HUES64 (cell line): ENCODE results near the gene GRHL1.
"Not testable (repeated sequence)": the region's sequence is repeated elsewhere in the genome, so short reads cannot be mapped to it uniquely, and the experiment has no call there.

Experiments
- H3K27ac ChIP-seq: 2 replicates; pipeline ENCODE4 v1.7.0; 2013; ENCODE audit warnings: low read depth, low read length, inconsistent platforms
- H3K27me3 ChIP-seq: 2 replicates; pipeline ENCODE4 v1.6.1; 2013; ENCODE audit warnings: mild to moderate bottlenecking, low read length; ENCODE audit not compliant: insufficient read depth
- H3K36me3 ChIP-seq: 2 replicates; pipeline ENCODE4 v1.6.1; 2013; ENCODE audit warnings: mild to moderate bottlenecking, low read length; ENCODE audit not compliant: insufficient read depth
- H3K4me1 ChIP-seq: 2 replicates; pipeline ENCODE4 v1.6.1; 2013; ENCODE audit warnings: mild to moderate bottlenecking, low read length, moderate library complexity; ENCODE audit not compliant: insufficient read depth
- H3K4me3 ChIP-seq: 2 replicates; pipeline ENCODE4 v1.5.1; 2013; ENCODE audit warnings: mild to moderate bottlenecking, low read length, moderate library complexity
- H3K9ac ChIP-seq: 2 replicates; pipeline ENCODE4 v1.6.1; 2013; ENCODE audit warnings: mild to moderate bottlenecking, low read depth, low read length
- H3K9me3 ChIP-seq: 2 replicates; pipeline ENCODE4 v1.6.1; 2013; ENCODE audit warnings: low read depth, low read length; ENCODE audit not compliant: insufficient read depth
- WGBS: fragments of 150-250, 120-280 bp; methylation state at CpG from one replicate; pipeline ENCODE4 v1.1.7; 2013; ENCODE audit warnings: missing lambda C conversion rate; 5-methylcytosine and 5-hydroxymethylcytosine counted together

GRHL1 gene

DNA sequence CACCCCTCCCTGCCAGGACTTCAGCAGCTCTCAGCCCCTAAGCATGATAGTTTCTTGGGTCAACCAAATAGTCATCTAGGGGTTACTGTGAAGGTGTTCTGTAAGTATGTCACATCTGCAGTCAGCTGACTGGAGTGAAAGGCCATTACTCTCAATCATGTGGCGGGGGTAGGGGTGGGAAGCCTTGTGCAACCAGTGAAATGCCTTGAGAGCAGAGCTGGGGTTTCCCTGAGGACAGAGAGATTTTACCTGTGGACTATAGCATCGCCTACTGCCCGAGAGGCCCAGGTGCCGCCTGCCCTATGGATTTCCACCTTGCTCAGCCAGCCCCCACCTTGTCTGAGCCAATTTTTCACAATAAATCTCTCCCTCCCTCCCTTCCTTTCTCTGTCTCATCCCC lies 71.0 kb downstream of the GRHL1 start:
- Histone ChIP-seq H3K9me3 (no peaks in the 10 kb centered on the region), H3K4me3 (no peak overlapping the region), H3K27ac (no peak overlapping the region), H3K9ac (no peak overlapping the region), H3K36me3 (no peaks in the 10 kb centered on the region), H3K27me3 (no peaks in the 10 kb centered on the region), H3K4me1 (no peaks in the 10 kb centered on the region)
- 94% methylated on average over 4 of the region's 4 CpGs for WGBS

DNA sequence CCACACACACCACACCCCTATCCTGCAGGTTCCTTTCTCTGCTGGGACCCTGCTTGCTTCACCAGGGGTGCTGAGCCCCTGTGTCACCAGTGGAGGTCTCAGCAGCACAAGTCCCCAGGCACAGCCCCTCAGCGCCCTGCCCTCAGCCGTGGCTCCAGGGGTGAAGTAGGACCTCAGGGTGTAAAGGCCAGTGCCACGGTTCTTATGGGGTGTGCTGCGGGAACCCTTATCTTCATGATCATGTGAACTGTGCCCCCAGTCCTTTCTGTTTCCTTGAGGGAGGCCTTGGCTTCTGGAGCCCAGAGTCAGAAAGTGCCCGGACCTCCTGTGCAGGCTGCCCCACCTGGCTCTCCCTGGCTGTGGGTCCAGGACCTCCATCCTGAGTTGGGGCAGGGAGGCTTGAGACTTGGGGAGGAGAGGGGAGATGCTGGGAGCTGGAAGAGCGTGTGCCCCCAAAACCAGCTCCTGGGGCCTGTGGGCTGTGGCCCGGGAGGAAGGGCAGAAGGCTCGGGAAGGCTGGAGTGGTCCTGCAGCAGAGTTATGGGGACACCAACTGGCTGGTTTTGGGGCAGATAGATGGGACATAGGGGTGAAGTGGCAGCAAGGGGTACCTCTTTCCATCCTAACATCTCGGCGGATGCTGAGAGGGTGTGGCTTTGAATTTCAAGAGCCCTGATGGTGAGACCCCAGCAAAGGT lies 71.6 kb downstream of the GRHL1 start:
- H3K36me3 ChIP-seq: no peaks in the 10 kb centered on the region
- no peak overlapping the region for H3K9ac ChIP-seq
- H3K4me3 ChIP-seq: no peak overlapping the region
- no peaks in the 10 kb centered on the region for H3K4me1 ChIP-seq
- 90% methylated on average over 10 of the region's 10 CpGs for WGBS
- no peak overlapping the region for H3K27ac ChIP-seq
- H3K27me3 ChIP-seq: no peaks in the 10 kb centered on the region
- no peaks in the 10 kb centered on the region for H3K9me3 ChIP-seq

DNA sequence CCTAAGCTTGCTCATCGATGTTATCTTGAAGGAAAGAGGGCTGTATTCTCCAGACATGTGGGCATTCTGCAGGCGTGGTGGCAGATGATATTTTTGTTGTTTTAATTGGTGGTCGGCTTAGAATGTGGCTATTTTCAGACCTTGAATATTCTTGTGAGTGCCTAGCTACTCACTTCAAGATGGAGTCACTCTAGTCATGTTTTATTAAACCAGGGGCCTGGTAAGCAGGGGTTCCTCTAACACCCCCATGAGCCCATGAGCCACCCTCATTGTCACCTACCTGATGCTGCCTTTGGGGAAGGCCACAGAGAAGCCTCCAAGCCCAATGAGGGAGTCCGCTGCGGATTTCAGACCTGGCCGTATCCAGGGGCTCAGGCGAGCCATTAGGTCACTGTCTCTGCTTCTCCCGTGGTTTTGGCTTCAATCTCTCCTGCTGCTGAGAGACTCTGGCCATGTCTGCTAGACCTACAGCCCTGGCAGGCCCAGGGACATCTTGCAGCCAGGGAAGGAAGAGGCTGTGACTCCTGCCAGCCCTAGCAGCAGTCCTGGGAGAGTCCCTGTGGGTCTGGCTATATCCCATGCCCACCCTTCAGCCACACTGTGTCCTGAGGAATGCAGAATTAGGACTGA lies 75.6 kb downstream of the GRHL1 start:
- no peak overlapping the region for H3K27ac ChIP-seq
- H3K9ac ChIP-seq: no peak overlapping the region
- H3K36me3 ChIP-seq: no peaks in the 10 kb centered on the region
- H3K27me3 ChIP-seq: no peaks in the 10 kb centered on the region
- H3K9me3 ChIP-seq: no peaks in the 10 kb centered on the region
- peaks cover 19% of the 10 kb centered on the region for H3K4me1 ChIP-seq
- WGBS: 92% methylated on average over 8 of the region's 8 CpGs
- no peak overlapping the region for H3K4me3 ChIP-seq

GRCh38 chr2:10027660-10028330 lies 76.3 kb downstream of the GRHL1 start:
- Histone ChIP-seq H3K9me3 (no peaks in the 10 kb centered on the region), H3K36me3 (no peaks in the 10 kb centered on the region), H3K27ac (no peak overlapping the region), H3K9ac (no peak overlapping the region), H3K27me3 (no peaks in the 10 kb centered on the region), H3K4me3 (no peak overlapping the region), H3K4me1 (peaks cover 19% of the 10 kb centered on the region)
- 92% methylated on average over 16 of the region's 16 CpGs for WGBS

DNA sequence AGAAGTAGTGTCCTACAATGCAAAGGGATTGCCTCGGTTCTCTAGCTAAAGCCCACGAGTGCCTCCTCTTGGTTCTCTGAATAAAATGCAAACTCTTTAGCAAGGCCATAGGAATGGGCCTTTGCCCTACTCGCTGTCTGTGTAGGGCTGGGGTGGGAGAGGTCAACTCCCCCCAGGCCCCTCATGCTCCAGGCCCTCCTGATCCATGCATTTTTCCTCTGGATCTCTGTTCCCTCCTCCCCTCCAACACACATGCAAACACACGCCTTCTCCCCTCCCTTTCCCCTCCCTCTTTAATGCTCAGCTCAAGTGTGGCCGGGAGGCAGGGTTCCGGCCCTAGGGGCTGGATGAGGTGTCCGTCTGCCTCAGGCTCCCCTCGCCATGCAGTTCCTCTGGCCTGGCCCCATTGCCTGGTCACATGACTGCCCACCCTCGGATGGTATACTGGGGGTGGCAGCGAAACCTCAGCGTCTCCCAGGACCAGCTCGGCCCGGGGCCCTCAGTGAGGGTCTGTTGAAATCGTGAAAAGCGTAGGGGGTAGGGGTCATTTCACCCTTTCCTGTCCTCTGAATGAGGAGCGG lies 77.0 kb downstream of the GRHL1 start:
- 41% methylated on average over 15 of the region's 16 CpGs for WGBS
- H3K4me3 ChIP-seq: no peak overlapping the region
- no peaks in the 10 kb centered on the region for H3K27me3 ChIP-seq
- no peak overlapping the region for H3K9ac ChIP-seq
- H3K4me1 ChIP-seq: peaks cover 19% of the 10 kb centered on the region
- no peak overlapping the region for H3K27ac ChIP-seq
- H3K36me3 ChIP-seq: no peaks in the 10 kb centered on the region
- no peaks in the 10 kb centered on the region for H3K9me3 ChIP-seq

GRCh38 chr2:10028988-10029874 lies 77.7 kb downstream of the GRHL1 start:
- WGBS: 20% methylated on average over 26 of the region's 26 CpGs
- Histone ChIP-seq H3K36me3 (no peaks in the 10 kb centered on the region), H3K27ac (no peak overlapping the region), H3K27me3 (no peaks in the 10 kb centered on the region), H3K4me3 (no peak overlapping the region), H3K4me1 (peaks cover 19% of the 10 kb centered on the region), H3K9me3 (no peaks in the 10 kb centered on the region), H3K9ac (no peak overlapping the region)

GRCh38 chr2:10029875-10030223 lies 78.4 kb downstream of the GRHL1 start:
- Histone ChIP-seq H3K4me3 (no peak overlapping the region), H3K4me1 (peaks cover 19% of the 10 kb centered on the region), H3K36me3 (no peaks in the 10 kb centered on the region), H3K9me3 (no peaks in the 10 kb centered on the region), H3K27me3 (no peaks in the 10 kb centered on the region), H3K27ac (no peak overlapping the region), H3K9ac (no peak overlapping the region)
- 76% methylated on average over 5 of the region's 7 CpGs for WGBS

DNA sequence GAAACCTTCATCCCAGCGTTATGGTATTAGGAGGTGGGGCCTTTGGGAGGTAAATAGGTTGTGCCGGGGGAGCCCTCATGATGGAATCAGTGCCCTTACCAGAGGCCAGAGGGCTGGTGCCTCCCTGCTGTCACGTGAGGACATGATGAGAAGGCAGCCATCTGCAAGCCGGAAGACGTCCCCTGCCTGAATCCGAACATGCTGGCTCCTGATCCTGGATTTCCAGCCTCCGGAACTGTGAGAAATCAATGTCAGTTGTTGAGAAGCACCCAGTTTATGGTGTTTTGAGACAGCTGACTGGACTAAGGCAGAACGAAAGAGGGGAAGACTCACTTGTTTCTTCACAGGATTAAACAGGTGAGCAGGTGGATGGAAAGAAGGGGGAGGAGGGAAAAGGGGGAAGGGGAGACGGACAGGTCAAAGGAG lies 78.8 kb downstream of the GRHL1 start:
- WGBS: 70% methylated on average over 9 of the region's 9 CpGs
- no peak overlapping the region for H3K9ac ChIP-seq
- H3K27me3 ChIP-seq: no peaks in the 10 kb centered on the region
- H3K4me3 ChIP-seq: no peak overlapping the region
- H3K27ac ChIP-seq: no peak overlapping the region
- no peaks in the 10 kb centered on the region for H3K36me3 ChIP-seq
- peaks cover 19% of the 10 kb centered on the region for H3K4me1 ChIP-seq
- no peaks in the 10 kb centered on the region for H3K9me3 ChIP-seq

DNA sequence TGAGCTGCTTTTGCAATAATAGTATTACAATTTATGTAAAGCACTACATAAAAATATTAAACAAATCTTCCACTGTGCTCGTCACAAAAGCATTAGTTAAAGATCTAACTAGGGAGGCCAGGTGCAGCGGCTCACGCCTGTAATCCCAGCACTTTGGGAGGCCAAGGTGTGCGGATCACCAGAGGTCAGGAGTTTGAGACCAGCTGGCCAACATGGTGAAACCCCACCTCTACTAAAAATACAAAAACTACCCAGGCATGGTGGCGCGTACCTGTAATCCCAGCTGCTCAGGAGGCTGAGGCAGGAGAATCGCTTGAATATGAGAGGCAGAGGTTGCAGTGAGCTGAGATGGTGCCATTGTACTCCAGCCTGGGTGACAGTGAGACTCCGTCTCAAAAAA lies 79.3 kb downstream of the GRHL1 start:
- H3K27me3 ChIP-seq, H3K9me3 ChIP-seq, H3K9ac ChIP-seq, H3K4me3 ChIP-seq, H3K36me3 ChIP-seq, H3K27ac ChIP-seq: not testable (repeated sequence)
- peaks cover 19% of the 10 kb centered on the region for H3K4me1 ChIP-seq
- WGBS: 95% methylated on average over 8 of the region's 8 CpGs

GRCh38 chr2:10031886-10032745 lies 80.6 kb downstream of the GRHL1 start:
- no peak overlapping the region for H3K9ac ChIP-seq
- no peaks in the 10 kb centered on the region for H3K9me3 ChIP-seq
- H3K27ac ChIP-seq: no peak overlapping the region
- H3K4me3 ChIP-seq: no peak overlapping the region
- 92% methylated on average over 20 of the region's 20 CpGs for WGBS
- peaks cover 19% of the 10 kb centered on the region for H3K4me1 ChIP-seq
- no peaks in the 10 kb centered on the region for H3K27me3 ChIP-seq
- H3K36me3 ChIP-seq: no peaks in the 10 kb centered on the region
